Endometrium (tissue), 2 donors: ENCODE measurements around the gene SLC6A19.
"Not testable (repeated sequence)": the region's sequence is repeated elsewhere in the genome, so short reads cannot be mapped to it uniquely, and the experiment has no call there.

ENCODE experiments used
- FAIRE-seq: peaks from 2 replicates; lab custom pipeline; 2012; peaks lifted over from hg19 to GRCh38; lab: Jason Lieb, UNC
- donor health status: control.
- donor health status: control.

Gene SLC6A19

GRCh38 chr5:1223278-1223670, 21.9 kb downstream of the SLC6A19 start:
- no peak for FAIRE-seq

- no peak for FAIRE-seq
Observed at GRCh38 chr5:1224631-1225030, 23.2 kb downstream of the SLC6A19 start.

- no peak for FAIRE-seq
Observed at GRCh38 chr5:1225081-1225480, 23.7 kb downstream of the SLC6A19 start, which contains the start of gene SLC6A18. Gene SLC6A18, plus strand, starts transcription at chr5:1225381. Its CDS starts 97 bp downstream, at chr5:1225478.

GRCh38 chr5:1226231-1226630, 24.8 kb downstream of the SLC6A19 start:
- FAIRE-seq = no peak

GRCh38 chr5:1226839-1227581, 25.6 kb downstream of the SLC6A19 start:
- FAIRE-seq = no peak

GRCh38 chr5:1227667-1228066, 26.3 kb downstream of the SLC6A19 start:
- no peak for FAIRE-seq

GRCh38 chr5:1228120-1228519, 26.7 kb downstream of the SLC6A19 start:
- FAIRE-seq = no peak

GRCh38 chr5:1229023-1229422, 27.6 kb downstream of the SLC6A19 start:
- not testable (repeated sequence) for FAIRE-seq

GRCh38 chr5:1229822-1230221, 28.4 kb downstream of the SLC6A19 start:
- no peak for FAIRE-seq

GRCh38 chr5:1230551-1230950, 29.2 kb downstream of the SLC6A19 start:
- FAIRE-seq = no peak

- no peak for FAIRE-seq
Observed at GRCh38 chr5:1231354-1231905, 30.0 kb downstream of the SLC6A19 start.

GRCh38 chr5:1232780-1233179, 31.4 kb downstream of the SLC6A19 start:
- FAIRE-seq = no peak

- FAIRE-seq = no peak
Observed at GRCh38 chr5:1235379-1235778, 34.0 kb downstream of the SLC6A19 start.

GRCh38 chr5:1235838-1236237, 34.4 kb downstream of the SLC6A19 start:
- no peak for FAIRE-seq

- FAIRE-seq = no peak
Observed at GRCh38 chr5:1239505-1240251, 38.3 kb downstream of the SLC6A19 start.

GRCh38 chr5:1240496-1241260, 39.3 kb downstream of the SLC6A19 start:
- FAIRE-seq = no peak

- FAIRE-seq = no peak
Observed at GRCh38 chr5:1241509-1242080, 40.2 kb downstream of the SLC6A19 start.

- FAIRE-seq = no peak
Observed at GRCh38 chr5:1242733-1243486, 41.5 kb downstream of the SLC6A19 start.

GRCh38 chr5:1243487-1244130, 42.2 kb downstream of the SLC6A19 start:
- FAIRE-seq = no peak

GRCh38 chr5:1244255-1244654, 42.9 kb downstream of the SLC6A19 start:
- FAIRE-seq = no peak

GRCh38 chr5:1244976-1245375, 43.6 kb downstream of the SLC6A19 start:
- FAIRE-seq = no peak
